HT-29 (cell line): ENCODE results near the gene PAM16. TPM values are rescaled to one million over a fixed set of nuclear protein-coding genes. Genes with fewer than 3 reads are reported as not detected.

Source experiments
- DNase-seq: peaks from one replicate; pipeline ENCODE4 v3.0.0-alpha.2; 2015; ENCODE audit warnings: low spot score
- total RNA-seq: library from RNA; depleted of rRNA; stranded (reverse); fragments of >200 nt; shearing (Covaris generic); gene quantifications from 2 replicates; pipeline ENCODE4 v1.2.3, GENCODE V29; 2014; rRNA removed

PAM16 gene
- total RNA-seq, 1 experiment from 2014 or later, result 159 TPM

DNA sequence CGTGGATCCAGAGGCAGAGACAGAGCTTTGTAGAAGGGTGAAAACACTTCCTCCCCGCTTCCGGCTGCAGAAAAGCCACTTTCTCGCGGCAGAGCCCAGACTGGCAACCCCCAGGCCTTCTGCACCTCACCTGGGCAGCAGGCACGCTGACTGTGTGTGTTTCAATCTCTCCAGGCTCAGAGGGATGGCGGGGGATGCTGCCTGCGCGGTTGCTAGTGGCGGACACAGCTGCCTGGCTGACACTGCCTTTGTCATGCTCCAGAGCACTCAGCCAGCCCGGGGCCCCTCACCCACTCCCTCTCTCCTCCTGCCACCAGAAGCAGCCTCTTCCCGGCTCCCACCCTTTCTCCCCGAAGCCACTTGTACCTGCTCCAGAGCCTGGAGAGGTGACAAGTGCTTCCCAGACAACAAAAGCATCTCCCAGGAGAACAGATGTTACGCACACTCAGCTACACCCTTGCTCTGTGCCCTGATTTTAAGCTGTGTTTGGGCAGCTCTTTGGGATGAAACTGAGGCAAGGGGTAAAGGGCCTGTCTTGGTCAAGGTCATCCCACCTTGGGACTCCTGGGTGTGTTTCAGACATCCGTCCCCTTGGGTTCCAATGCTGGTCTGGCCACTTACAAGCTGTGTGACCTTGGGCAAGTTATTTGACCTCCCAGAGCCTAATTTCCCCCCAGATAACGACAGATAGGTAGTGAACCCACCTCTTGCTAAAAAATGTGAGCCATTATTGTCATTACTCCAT lies 44.5 kb downstream of the PAM16 start:
- DNase-seq, result no peak

DNA sequence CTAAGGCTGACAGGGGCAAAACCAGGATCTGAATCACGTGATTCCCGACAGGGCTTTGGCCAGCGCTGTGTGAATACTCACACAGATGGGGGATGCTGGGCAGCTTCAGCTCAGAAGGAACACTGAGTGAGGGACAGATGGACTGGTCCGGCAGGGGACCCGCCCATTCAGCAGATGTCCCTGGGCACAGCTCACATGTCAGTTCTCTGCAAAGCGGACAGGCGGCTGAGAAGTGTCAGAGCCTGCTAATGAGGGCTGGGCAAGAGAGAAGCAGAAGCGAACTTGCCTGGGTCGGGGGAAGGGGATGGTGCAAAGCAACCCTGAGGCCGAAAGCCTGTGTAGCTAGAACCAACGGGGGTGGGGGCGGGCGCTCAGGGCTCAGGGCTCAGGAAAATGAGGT lies 47.1 kb downstream of the PAM16 start:
- DNase-seq, result no peak

DNA sequence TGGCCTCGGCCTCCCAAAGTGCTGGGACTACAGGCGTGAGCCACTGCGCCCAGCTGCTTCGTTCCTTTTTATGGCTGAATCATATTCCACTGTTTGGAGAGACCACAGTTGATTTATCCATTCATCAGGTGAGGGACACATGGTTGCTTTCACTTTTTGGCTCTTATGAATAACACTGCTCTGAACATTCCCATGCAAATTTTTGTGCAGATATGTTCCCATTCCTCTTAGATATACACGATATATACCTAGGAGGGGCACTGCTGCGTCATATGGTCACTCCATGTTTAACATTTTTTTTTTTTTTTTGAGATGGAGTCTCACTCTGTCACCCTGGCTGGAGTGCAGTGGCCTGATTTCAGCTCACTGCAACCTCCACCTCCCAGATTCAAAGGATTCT lies 49.2 kb downstream of the PAM16 start:
- no peak for DNase-seq

- no peak for DNase-seq
These were observed 49.9 kb downstream of the PAM16 start for GRCh38 chr16:4301177-4301576.

DNA sequence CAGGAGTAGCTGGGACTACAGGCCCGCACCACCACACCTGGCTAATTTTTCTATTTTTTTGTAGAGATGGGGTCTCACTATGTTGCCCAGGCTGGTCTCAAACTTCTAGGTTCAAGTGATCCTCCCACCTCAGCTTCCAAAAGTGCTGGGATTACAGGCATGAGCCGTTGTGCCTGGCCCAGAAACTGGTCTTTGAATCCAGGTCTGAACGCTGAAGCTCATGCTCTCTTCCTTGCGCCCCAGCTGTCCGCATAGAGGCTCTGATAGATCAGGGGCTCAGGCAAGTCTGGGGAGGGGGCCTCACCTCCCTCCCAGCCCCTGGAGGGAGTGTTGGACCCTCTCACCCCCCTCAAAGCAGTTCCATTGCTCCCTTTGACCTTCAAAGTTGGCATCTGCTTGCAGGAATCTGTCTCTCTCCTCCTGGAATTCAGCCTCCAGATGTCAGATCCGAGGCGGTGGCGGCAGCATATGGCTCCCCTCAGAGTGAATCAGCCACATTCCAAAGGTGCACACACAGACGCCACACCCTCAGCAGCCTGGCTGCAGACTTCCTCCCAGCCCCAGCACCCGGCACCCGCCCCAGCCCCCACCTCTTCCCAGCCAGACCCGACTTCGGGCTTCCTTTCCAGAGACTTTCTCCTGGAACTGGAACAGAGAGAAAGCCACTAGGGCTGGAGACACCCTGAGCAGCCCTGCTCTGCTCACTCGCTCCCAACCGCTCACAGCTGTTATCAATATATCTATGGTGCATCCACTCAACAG lies 52.2 kb downstream of the PAM16 start:
- peak; percentile 88 for DNase-seq

GRCh38 chr16:4297480-4297879 lies 53.6 kb downstream of the PAM16 start:
- no peak for DNase-seq

DNA sequence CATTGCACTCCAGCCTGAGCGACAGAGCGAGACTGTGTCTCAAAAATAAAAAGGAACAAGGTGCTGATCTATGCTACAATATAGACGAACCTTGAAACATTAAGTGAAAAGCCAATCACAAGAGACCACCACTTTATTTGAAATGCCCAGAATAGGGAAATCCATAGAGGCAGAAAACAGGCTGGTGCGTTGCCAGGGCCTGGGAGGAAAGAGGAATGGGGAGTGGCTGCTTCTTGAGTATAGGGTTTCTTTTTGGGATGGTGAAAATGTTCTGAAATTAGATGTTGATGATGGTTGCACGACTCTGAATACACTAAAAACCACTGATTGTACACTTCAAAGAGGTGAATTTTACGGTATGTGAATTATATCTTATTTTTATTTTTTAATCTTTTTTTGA lies 55.5 kb downstream of the PAM16 start:
- DNase-seq, result no peak

DNA sequence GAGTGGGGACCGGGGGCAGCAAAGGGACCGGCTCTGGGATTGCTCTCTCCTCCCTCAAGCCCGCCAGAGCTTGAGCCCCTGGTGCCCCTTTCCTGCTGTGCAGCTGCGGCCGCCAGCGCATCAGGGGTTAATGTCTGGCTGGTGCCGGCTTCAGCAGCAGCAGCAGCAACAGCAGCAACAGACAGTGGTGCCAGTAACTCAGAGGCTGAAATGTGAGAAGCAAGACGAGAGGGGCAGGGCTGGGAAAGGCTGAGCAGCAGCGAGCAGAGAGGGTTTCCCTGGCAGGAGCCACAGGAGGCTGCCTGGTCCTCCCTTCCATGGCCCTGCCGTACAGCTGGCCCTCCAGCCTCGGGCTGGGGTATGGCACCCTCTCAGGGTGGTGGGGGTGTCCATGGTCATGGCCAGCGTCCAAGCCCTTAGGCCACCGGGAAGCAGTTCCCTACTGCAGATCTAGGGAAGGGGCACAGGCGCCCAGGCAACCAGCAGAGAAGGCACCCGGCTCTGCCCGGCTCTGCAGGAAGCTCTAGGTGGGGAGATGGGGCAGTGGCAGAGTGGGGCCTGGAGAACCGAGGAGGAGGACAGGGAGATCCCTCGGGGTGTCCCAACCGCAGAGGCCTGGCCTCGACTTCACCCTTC lies 57.2 kb downstream of the PAM16 start:
- DNase-seq, result no peak

GRCh38 chr16:4293181-4293716 lies 57.9 kb downstream of the PAM16 start:
- no peak for DNase-seq

GRCh38 chr16:4291699-4292098 lies 59.4 kb downstream of the PAM16 start:
- no peak for DNase-seq

Other genes with a start within 250 kb of the PAM16 start
- gene ADCY9, start 234.9 kb downstream of the PAM16 start, total RNA-seq, result 0.42 and 1.8 TPM in 2 replicates
- 0.03 TPM in 1 of 2 replicates, not detected in the other for gene SRL, start 109.2 kb downstream of the PAM16 start, total RNA-seq
- gene TFAP4, start 78.3 kb downstream of the PAM16 start, total RNA-seq, result 40.7 and 51.7 TPM in 2 replicates
- 6.7 and 7.4 TPM in 2 replicates for gene GLIS2, start 35.3 kb downstream of the PAM16 start, total RNA-seq
- gene VASN, start 20.5 kb upstream of the PAM16 start, total RNA-seq, result 1.8 and 2.2 TPM in 2 replicates
- 36.8 and 48.6 TPM in 2 replicates for gene CORO7, start 65.3 kb upstream of the PAM16 start, total RNA-seq
- gene DNAJA3, start 74.5 kb upstream of the PAM16 start, total RNA-seq, result 82.4 and 86.9 TPM in 2 replicates
- 81.3 and 109 TPM in 2 replicates for gene NMRAL1, start 123.3 kb upstream of the PAM16 start, total RNA-seq
- gene HMOX2, start 125.1 kb upstream of the PAM16 start, total RNA-seq, result 105 and 113 TPM in 2 replicates
- not detected in 2 replicates for gene CDIP1, start 187.5 kb upstream of the PAM16 start, total RNA-seq
- not detected in 2 replicates for gene C16orf96, start 205.0 kb upstream of the PAM16 start, total RNA-seq